IMR-90 (cell line): ENCODE measurements around the gene RNF19B. TPM values are rescaled to one million over a fixed set of nuclear protein-coding genes. Genes with fewer than 3 reads are reported as not detected.

Source experiments
- ATAC-seq: fragments of 200-7000 bp; cut with Tn5 transposase; 2 replicates; pipeline ENCODE4 v1.9.1; 2020; ENCODE audit warnings: low read depth, mild to moderate bottlenecking, moderate library complexity
- BruUV-seq: library from RNA; stranded (reverse); fragments of 400-500 nt; replicated peaks from 2 replicates; lab custom pipeline; 2021; lab: Mats Ljungman, UMichigan
- CTCF ChIA-PET: fragments of 300-600 bp; formaldehyde crosslinking; extraction: SDS; loops from one replicate; lab custom pipeline; 2021; ENCODE audit warnings: antibody characterized with exemption; lab: Yijun Ruan, JAX
- POLR2A ChIA-PET: fragments of 300-600 bp; sonication (Branson Sonifier 250); formaldehyde crosslinking; loops from one replicate; lab custom pipeline; 2022; ENCODE audit warnings: antibody characterized with exemption; ENCODE audit not compliant: unreplicated experiment; lab: Charles Lee
- DNase-seq: peaks from one replicate; pipeline ENCODE4 v3.0.0; 2013
- H2AFZ ChIP-seq: replicated peaks from 2 replicates; pipeline ENCODE3; 2013; ENCODE audit warnings: low read length, mild to moderate bottlenecking; ENCODE audit not compliant: poor library complexity
- H2AK5ac ChIP-seq: 2 replicates; pipeline ENCODE4 v1.6.1; 2013; ENCODE audit warnings: low read depth, low read length, inconsistent platforms
- H2AK9ac ChIP-seq: replicated peaks from 2 replicates; pipeline ENCODE3; 2013; ENCODE audit warnings: mild to moderate bottlenecking, low read depth, low read length, moderate library complexity; ENCODE audit not compliant: poor library complexity
- H2BK120ac ChIP-seq: 2 replicates; pipeline ENCODE4 v1.6.1; 2013; ENCODE audit warnings: low read depth, low read length, inconsistent platforms
- H2BK15ac ChIP-seq: 3 replicates; pipeline ENCODE4 v1.6.1; 2013; ENCODE audit warnings: low read depth, low read length, inconsistent platforms
- H2BK20ac ChIP-seq: 2 replicates; pipeline ENCODE4 v1.6.1; 2013; ENCODE audit warnings: low read depth, mild to moderate bottlenecking, inconsistent platforms, low read length, moderate library complexity
- H2BK5ac ChIP-seq: 2 replicates; pipeline ENCODE4 v1.6.1; 2013; ENCODE audit warnings: mild to moderate bottlenecking, low read depth, low read length, inconsistent platforms; ENCODE audit not compliant: poor library complexity, severe bottlenecking
- H3K14ac ChIP-seq: replicated peaks from 2 replicates; pipeline ENCODE4 v1.6.1; 2013; ENCODE audit warnings: low read depth, low read length, inconsistent platforms
- H3K18ac ChIP-seq: 2 replicates; pipeline ENCODE4 v1.6.1; 2013; ENCODE audit warnings: low read depth, low read length, control low read depth
- H3K23ac ChIP-seq: 2 replicates; pipeline ENCODE4 v1.6.1; 2013; ENCODE audit warnings: low read depth, low read length, inconsistent platforms
- H3K27ac ChIP-seq: 2 replicates; pipeline ENCODE4 v1.5.1; 2013; ENCODE audit warnings: mild to moderate bottlenecking, control low read depth, low read length; ENCODE audit not compliant: insufficient read depth
- H3K27me3 ChIP-seq: 2 replicates; pipeline ENCODE4 v1.6.1; 2013; ENCODE audit warnings: low read length; ENCODE audit not compliant: control insufficient read depth, insufficient read depth
- H3K36me3 ChIP-seq: 2 replicates; pipeline ENCODE4 v1.6.1; 2013; ENCODE audit warnings: low read length, mixed read lengths; ENCODE audit not compliant: control insufficient read depth, insufficient read depth
- H3K4ac ChIP-seq: 2 replicates; pipeline ENCODE4 v1.6.1; 2013; ENCODE audit warnings: low read depth, low read length, inconsistent platforms
- H3K4me1 ChIP-seq: 2 replicates; pipeline ENCODE4 v1.6.1; 2013; ENCODE audit warnings: low read length, mixed read lengths; ENCODE audit not compliant: control insufficient read depth, insufficient read depth
- H3K4me2 ChIP-seq: 2 replicates; pipeline ENCODE4 v1.6.1; 2013; ENCODE audit warnings: low read depth, mild to moderate bottlenecking, control low read depth, low read length, moderate library complexity
- H3K4me3 ChIP-seq: 2 replicates; pipeline ENCODE4 v1.5.1; 2013; ENCODE audit warnings: low read depth, mild to moderate bottlenecking, control low read depth, low read length, moderate library complexity; ENCODE audit not compliant: insufficient read depth
- H3K56ac ChIP-seq: 2 replicates; pipeline ENCODE4 v1.6.1; 2013; ENCODE audit warnings: low read length, inconsistent platforms; ENCODE audit not compliant: insufficient read depth; ENCODE audit errors: extremely low read depth
- H3K79me1 ChIP-seq, 2 experiments: 2 replicates each; pipeline ENCODE4 v1.6.1; 2013; ENCODE audit warnings: low read length in 2 of 2, inconsistent platforms in 1 of 2, low read depth in 1 of 2
- H3K9ac ChIP-seq: 2 replicates; pipeline ENCODE4 v1.6.1; 2013; ENCODE audit warnings: low read depth, low read length, control low read depth
- H3K9me1 ChIP-seq: 2 replicates; pipeline ENCODE4 v1.6.1; 2013; ENCODE audit warnings: low read length, inconsistent platforms; ENCODE audit not compliant: insufficient read depth
- H3K9me3 ChIP-seq: 2 replicates; pipeline ENCODE4 v1.6.1; 2013; ENCODE audit warnings: low read length; ENCODE audit not compliant: control insufficient read depth, insufficient read depth
- H4K20me1 ChIP-seq: 2 replicates; pipeline ENCODE4 v1.6.1; 2013; ENCODE audit warnings: low read length, inconsistent platforms; ENCODE audit not compliant: insufficient read depth
- H4K5ac ChIP-seq: 2 replicates; pipeline ENCODE4 v1.6.1; 2013; ENCODE audit warnings: mild to moderate bottlenecking, low read depth, low read length, control low read depth
- H4K8ac ChIP-seq, 2 experiments: 2 replicates each; pipeline ENCODE4 v1.6.1; 2013; ENCODE audit warnings: low read depth in 2 of 2, low read length in 2 of 2, control low read depth in 1 of 2, inconsistent platforms in 1 of 2
- H4K91ac ChIP-seq: 2 replicates; pipeline ENCODE4 v1.6.1; 2013; ENCODE audit warnings: low read depth, low read length, inconsistent platforms; ENCODE audit not compliant: insufficient read depth
- BHLHE40 ChIP-seq: fragments of 150-350 bp; IDR thresholded peaks from 2 replicates; pipeline ENCODE4 v1.6.1; 2016; ENCODE audit warnings: mild to moderate bottlenecking, low read depth, low read length
- CEBPB ChIP-seq: IDR thresholded peaks from 2 replicates; pipeline ENCODE4 v1.6.1; 2012; ENCODE audit warnings: low read depth, low read length, improper control_type of control experiment
- CHD1 ChIP-seq: IDR thresholded peaks from 2 replicates; pipeline ENCODE4 v1.6.1; 2012; ENCODE audit warnings: low read depth, low read length, improper control_type of control experiment
- CTCF ChIP-seq: conservative IDR thresholded peaks from 2 replicates; pipeline ENCODE4 v1.5.1; 2012; ENCODE audit warnings: mild to moderate bottlenecking, low read depth, low read length, improper control_type of control experiment
- FOS ChIP-seq: fragments of 150-350 bp; IDR thresholded peaks from 2 replicates; pipeline ENCODE4 v1.6.1; 2016; ENCODE audit warnings: low read depth, low read length
- MAFK ChIP-seq: IDR thresholded peaks from 2 replicates; pipeline ENCODE4 v1.6.1; 2012; ENCODE audit warnings: low read depth, low read length, improper control_type of control experiment
- MAZ ChIP-seq: IDR thresholded peaks from 2 replicates; pipeline ENCODE4 v1.6.1; 2012; ENCODE audit warnings: low read depth, mild to moderate bottlenecking, low read length, improper control_type of control experiment, moderate library complexity, borderline replicate concordance
- MXI1 ChIP-seq: IDR thresholded peaks from 2 replicates; pipeline ENCODE4 v1.6.1; 2012; ENCODE audit warnings: low read depth, mild to moderate bottlenecking, low read length, moderate library complexity, borderline replicate concordance
- NFE2L2 ChIP-seq: fragments of 150-350 bp; IDR thresholded peaks from 2 replicates; pipeline ENCODE4 v1.6.1; 2016; ENCODE audit warnings: low read depth, mild to moderate bottlenecking, low read length
- POLR2A ChIP-seq: IDR thresholded peaks from 2 replicates; pipeline ENCODE4 v1.6.1; 2012; ENCODE audit warnings: mild to moderate bottlenecking, low read depth, low read length
- RAD21 ChIP-seq: IDR thresholded peaks from 2 replicates; pipeline ENCODE4 v1.6.1; 2012; ENCODE audit warnings: low read length, improper control_type of control experiment
- RCOR1 ChIP-seq: IDR thresholded peaks from 2 replicates; pipeline ENCODE4 v1.6.1; 2012; ENCODE audit warnings: mild to moderate bottlenecking, low read length, improper control_type of control experiment; ENCODE audit not compliant: insufficient replicate concordance
- RFX5 ChIP-seq: IDR thresholded peaks from 2 replicates; pipeline ENCODE4 v1.8.0; 2012; ENCODE audit warnings: low read depth, mild to moderate bottlenecking, low read length, moderate library complexity
- USF2 ChIP-seq: fragments of 150-350 bp; IDR thresholded peaks from 2 replicates; pipeline ENCODE4 v1.6.1; 2017; ENCODE audit warnings: mild to moderate bottlenecking, antibody characterized with exemption, low read length, low read depth
- WGBS, 2 experiments: methylation state at CpG; one replicate each; pipeline versions ENCODE4 v1.1.5 to v1.1.7; 2013; ENCODE audit warnings: missing lambda C conversion rate in 2 of 2; ENCODE audit not compliant: insufficient read length in 1 of 2; ENCODE audit errors: extremely low coverage in 2 of 2; 5-methylcytosine and 5-hydroxymethylcytosine counted together
- dilution Hi-C: fragments of 300-500 bp; cut with HindIII; formaldehyde crosslinking; loops from one replicate; pipeline ENCODE4 v1.14.3; 2018; ENCODE audit warnings: low sequenced_read_pairs; ENCODE audit not compliant: unreplicated experiment
- in situ Hi-C: fragments of 300-500 bp; cut with MboI; formaldehyde crosslinking; loops from 3 replicates; pipeline ENCODE4 v1.14.3; 2019; ENCODE audit warnings: low sequenced_read_pairs, inconsistent platforms, mixed read lengths
- intact Hi-C: fragments of 100-400 bp; cut with micrococcal nuclease; formaldehyde crosslinking; loops from 2 replicates; pipeline ENCODE4 v1.10.0; 2022
- polyA plus RNA-seq, 3 experiments: library from polyadenylated mRNA; depleted of rRNA; stranded (reverse); fragments of >200 nt; gene quantifications; 2 replicates each; pipeline ENCODE4 v1.2.3, GENCODE V29; 2012; ENCODE audit warnings: low replicate concordance in 1 of 3
- total RNA-seq: library from RNA; depleted of rRNA; stranded (reverse); fragments of >200 nt; gene quantifications from 2 replicates; pipeline ENCODE4 v1.2.3, GENCODE V29; 2012

Gene RNF19B
- total and polyA plus RNA-seq, 2 of the 4 experiments (the other 2 are of a cell fraction), result 10.0 to 11.6 TPM

- no peak overlapping the region for H2AFZ ChIP-seq
- H3K4ac ChIP-seq, result no peak overlapping the region
- no peak overlapping the region for H4K91ac ChIP-seq
- H2AK9ac ChIP-seq, result no peak overlapping the region
- H3K4me1 ChIP-seq, result peaks cover 5% of the 10 kb centered on the region
- ChIA-PET CTCF (interaction anchor here (0.8 to 1.2 kb wide), 2 partner anchors 9 to 138 kb away, joined by 3 to 5 read pairs; no protein-coding TSS in a partner anchor), POLR2A (no interaction called here)
- no peak overlapping the region for H3K27ac ChIP-seq
- H3K9ac ChIP-seq, result no peak overlapping the region
- H3K9me1 ChIP-seq, result 0 out of 2 replicates have a peak, but pooled peaks cover 3% of the 10 kb centered on the region
- intact Hi-C loops, result no loop called here
- no peak overlapping the region for H4K5ac ChIP-seq
- peaks cover 12% of the 10 kb centered on the region; the same call in 1 of the 2 replicates for H4K20me1 ChIP-seq
- DNase-seq (no peak), ATAC-seq (no peak)
- WGBS, 2 experiments, result no CpG with 5 or more reads among the region's 1 CpG
- H3K36me3 ChIP-seq, result peaks cover 14% of the 10 kb centered on the region
- no peak overlapping the region for H2BK15ac ChIP-seq
- no peaks in the 10 kb centered on the region for H3K9me3 ChIP-seq
- BruUV-seq, result no TSS peak
- H3K27me3 ChIP-seq, result no peaks in the 10 kb centered on the region
- H4K8ac ChIP-seq, result no peak overlapping the region
- dilution Hi-C loops, result no loop called here
- no peak overlapping the region for H2AK5ac ChIP-seq
- H3K4me3 ChIP-seq, result no peak overlapping the region
- H3K18ac ChIP-seq, result no peak overlapping the region
- H2BK20ac ChIP-seq, result no peak overlapping the region
- peaks cover 22 to 27% of the 10 kb centered on the region in 2 experiments for H3K79me1 ChIP-seq
- H3K23ac ChIP-seq, result no peak overlapping the region
- TF ChIP-seq RAD21 (no peak), FOS (no peak), CHD1 (no peak), NFE2L2 (no peak), BHLHE40 (no peak), CEBPB (no peak), RCOR1 (no peak), RFX5 (no peak), MAZ (no peak), MAFK (no peak), USF2 (no peak), CTCF (no peak), POLR2A (no peak), MXI1 (no peak)
- no peak overlapping the region for H3K56ac ChIP-seq
- no peak overlapping the region for H3K4me2 ChIP-seq
- in situ Hi-C loops, result no loop called here
- H2BK120ac ChIP-seq, result no peak overlapping the region
- H2BK5ac ChIP-seq, result no peak overlapping the region
- H3K14ac ChIP-seq, result no peak overlapping the region
Observed at GRCh38 chr1:32948390-32948722, 16.3 kb downstream of the RNF19B start.
